GM10248 (cell line): ENCODE data around the gene LAIR1.
"Not testable (repeated sequence)": the region's sequence is repeated elsewhere in the genome, so short reads cannot be mapped to it uniquely, and the experiment has no call there.

Source experiments
- CTCF ChIA-PET: fragments of 300-600 bp; sonication (Branson Sonifier 250); formaldehyde crosslinking; extraction: SDS; loops from one replicate; lab custom pipeline; 2021; ENCODE audit warnings: antibody characterized with exemption; lab: Yijun Ruan, JAX
- POLR2A ChIA-PET: fragments of 350-650 bp; sonication (Branson Sonifier 250); formaldehyde crosslinking; extraction: SDS; loops from one replicate; lab custom pipeline; 2020; ENCODE audit warnings: antibody characterized with exemption; lab: Yijun Ruan, JAX
- DNase-seq: peaks from one replicate; pipeline ENCODE4 v3.0.0; 2012; ENCODE audit errors: extremely low spot score
- CTCF ChIP-seq: IDR thresholded peaks from 2 replicates; pipeline ENCODE4 v1.5.1; 2012; ENCODE audit warnings: mild to moderate bottlenecking, low read depth; ENCODE audit errors: extremely low read depth, missing control alignments, control extremely low read depth

LAIR1 gene

GRCh38 chr19:54335164-54335563 is 29.6 kb downstream of the LAIR1 start:
- CTCF ChIA-PET: no interaction called here
- no peak for TF ChIP-seq CTCF
- POLR2A ChIA-PET: no interaction called here
- DNase-seq: no peak

GRCh38 chr19:54333586-54334298 is 31.0 kb downstream of the LAIR1 start:
- TF ChIP-seq CTCF: no peak
- CTCF ChIA-PET: interaction anchor here (0.7 to 1.0 kb wide), 2 partner anchors 9 to 13 kb away, joined by 3 to 4 read pairs; no protein-coding TSS in a partner anchor
- DNase-seq: no peak
- POLR2A ChIA-PET: no interaction called here

- ChIA-PET POLR2A (no interaction called here), CTCF (no interaction called here)
- DNase-seq: no peak
- no peak for TF ChIP-seq CTCF
Measured at GRCh38 chr19:54332149-54332548, 32.6 kb downstream of the LAIR1 start.

- ChIA-PET CTCF (no interaction called here), POLR2A (no interaction called here)
- DNase-seq: no peak
- TF ChIP-seq CTCF: no peak
Measured at GRCh38 chr19:54331626-54332025, 33.1 kb downstream of the LAIR1 start.

- CTCF ChIA-PET: no interaction called here
- TF ChIP-seq CTCF: no peak
- POLR2A ChIA-PET: no interaction called here
- no peak for DNase-seq
Measured at GRCh38 chr19:54329476-54330165, 35.1 kb downstream of the LAIR1 start.

- POLR2A ChIA-PET, DNase-seq: not testable (repeated sequence)
- CTCF ChIA-PET: interaction anchor here (0.6 to 1.6 kb wide), 2 partner anchors 11 to 62 kb away, joined by 3 to 4 read pairs; no protein-coding TSS in a partner anchor
Measured at GRCh38 chr19:54328781-54329180, 36.0 kb downstream of the LAIR1 start.

GRCh38 chr19:54325631-54326030 is 39.1 kb downstream of the LAIR1 start:
- ChIA-PET CTCF (interaction anchor here (0.7 to 2.1 kb wide), 6 partner anchors 9 to 66 kb away, joined by 3 to 8 read pairs (median 6); no protein-coding TSS in a partner anchor), POLR2A (no interaction called here)
- no peak for TF ChIP-seq CTCF
- DNase-seq: no peak
